Endothelial cell (in vitro differentiated cells): ENCODE measurements around the gene MRPS21. TPM values are rescaled to one million over a fixed set of nuclear protein-coding genes. Genes with fewer than 3 reads are reported as not detected.

ENCODE experiments used
- DNase-seq: peaks from one replicate; pipeline ENCODE4 v3.0.0; 2021; ENCODE audit warnings: low spot score
- H3K27ac Mint-ChIP-seq: one replicate; pipeline ENCODE4 v1.8.0; 2021; ENCODE audit warnings: mixed read lengths, inconsistent platforms; ENCODE audit not compliant: unreplicated experiment
- H3K27me3 Mint-ChIP-seq: one replicate; pipeline ENCODE4 v1.8.0; 2021; ENCODE audit warnings: mild to moderate bottlenecking, moderate library complexity, mixed read lengths, inconsistent platforms; ENCODE audit not compliant: unreplicated experiment
- H3K36me3 Mint-ChIP-seq: one replicate; pipeline ENCODE4 v1.8.0; 2021; ENCODE audit warnings: mild to moderate bottlenecking, low read depth, mixed read lengths, inconsistent platforms; ENCODE audit not compliant: unreplicated experiment
- H3K4me1 Mint-ChIP-seq: one replicate; pipeline ENCODE4 v1.8.0; 2021; ENCODE audit warnings: mild to moderate bottlenecking, mixed read lengths, inconsistent platforms; ENCODE audit not compliant: unreplicated experiment
- H3K4me3 Mint-ChIP-seq: one replicate; pipeline ENCODE4 v1.8.0; 2021; ENCODE audit warnings: mild to moderate bottlenecking, mixed read lengths, inconsistent platforms; ENCODE audit not compliant: unreplicated experiment
- H3K9me3 Mint-ChIP-seq: one replicate; pipeline ENCODE4 v1.8.0; 2021; ENCODE audit warnings: mixed read lengths, inconsistent platforms; ENCODE audit not compliant: unreplicated experiment
- CTCF ChIP-seq: fragments of 200-600 bp; sonication (generic); IDR thresholded peaks from one replicate; pipeline ENCODE4 v1.5.0; 2021; ENCODE audit warnings: antibody characterized with exemption; ENCODE audit not compliant: unreplicated experiment
- total RNA-seq: library from RNA; stranded (reverse); fragmentation: NEBNext Ultra II Directional; extraction: Animal tissue kit (Norgen Biotek cat#: 25700); gene quantifications from one replicate; pipeline ENCODE4 v1.2.1, GENCODE V29; 2021; ENCODE audit not compliant: unreplicated experiment

Gene MRPS21
- total RNA-seq, 1 donor from 2014 or later, result 63.1 TPM

DNA sequence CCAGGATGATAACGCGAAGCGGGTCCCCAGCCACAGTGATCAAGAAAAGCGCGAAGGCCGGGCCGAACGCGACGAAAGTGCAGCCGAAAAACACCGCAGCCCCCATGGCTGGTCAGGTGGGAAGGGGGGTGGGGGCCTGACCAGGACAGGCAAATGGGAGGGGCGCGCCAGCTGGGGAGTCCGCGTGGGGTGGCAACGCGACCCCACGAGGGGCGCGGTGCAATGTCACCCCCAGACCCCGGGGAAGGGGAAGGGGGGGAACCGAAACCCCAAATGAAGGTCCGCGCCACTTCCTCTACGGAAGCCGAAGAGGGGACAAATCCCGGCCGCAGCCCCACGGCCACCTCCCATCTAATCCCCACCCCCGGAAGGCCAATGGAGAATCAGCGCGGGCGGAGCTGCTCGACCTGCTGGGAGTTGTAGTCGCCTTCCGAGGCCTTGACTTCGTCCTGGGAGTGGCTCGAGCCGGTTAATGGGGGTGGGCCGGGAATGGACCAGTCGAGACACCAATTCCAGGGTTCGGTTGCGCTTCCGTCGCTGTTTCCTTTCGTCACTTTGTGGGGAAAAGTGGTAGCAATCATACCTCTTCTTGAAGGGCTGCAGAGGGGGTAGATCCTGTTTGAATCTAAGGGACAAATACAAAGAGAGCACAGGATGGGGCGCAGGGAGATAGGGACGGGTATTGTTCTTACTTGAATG is 24.8 kb upstream of the MRPS21 start, which contains the start of gene APH1A:
Gene APH1A, minus strand, starts transcription at position 312 of the 699 bp plus-strand sequence. Its CDS starts 206 bp downstream, at position 106.
- H3K27ac Mint-ChIP-seq, result peak within 1 kb of the TSS; percentile 99
- H3K4me3 Mint-ChIP-seq, result peak within 1 kb of the TSS; percentile 99
- no peak for TF ChIP-seq CTCF
- no peaks in the 10 kb centered on the region for H3K9me3 Mint-ChIP-seq
- peak; percentile 93 for DNase-seq
- peaks cover 25% of the 10 kb centered on the region for H3K27me3 Mint-ChIP-seq
- peaks cover 79% of the 10 kb centered on the region for H3K4me1 Mint-ChIP-seq
- peaks cover 47% of the 10 kb centered on the region for H3K36me3 Mint-ChIP-seq

DNA sequence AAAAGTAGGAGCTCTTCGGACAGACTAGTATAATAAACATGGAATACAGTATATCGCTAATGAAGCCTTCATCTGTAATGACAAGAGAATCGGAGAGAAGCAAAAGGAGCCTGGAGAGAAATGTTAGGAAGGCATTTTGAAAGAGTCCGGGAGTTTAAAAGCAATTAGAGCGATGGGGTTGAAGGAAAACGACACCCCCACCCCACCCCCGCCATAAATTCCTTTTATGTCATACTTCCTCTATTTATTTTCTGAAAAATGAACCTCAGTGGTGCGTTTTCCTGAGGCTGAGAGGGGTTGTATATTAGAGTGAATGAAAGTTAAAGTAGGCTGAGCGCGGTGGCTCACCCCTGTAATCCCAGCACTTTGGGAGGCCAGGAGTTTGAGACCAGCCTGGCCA is 24.2 kb upstream of the MRPS21 start:
- Mint-ChIP-seq H3K4me3 (peak overlapping the region; percentile 99), H3K36me3 (peaks cover 45% of the 10 kb centered on the region), H3K9me3 (no peaks in the 10 kb centered on the region), H3K27me3 (peaks cover 26% of the 10 kb centered on the region), H3K27ac (peak overlapping the region; percentile 99), H3K4me1 (peaks cover 82% of the 10 kb centered on the region)
- TF ChIP-seq CTCF, result no peak
- DNase-seq, result no peak

DNA sequence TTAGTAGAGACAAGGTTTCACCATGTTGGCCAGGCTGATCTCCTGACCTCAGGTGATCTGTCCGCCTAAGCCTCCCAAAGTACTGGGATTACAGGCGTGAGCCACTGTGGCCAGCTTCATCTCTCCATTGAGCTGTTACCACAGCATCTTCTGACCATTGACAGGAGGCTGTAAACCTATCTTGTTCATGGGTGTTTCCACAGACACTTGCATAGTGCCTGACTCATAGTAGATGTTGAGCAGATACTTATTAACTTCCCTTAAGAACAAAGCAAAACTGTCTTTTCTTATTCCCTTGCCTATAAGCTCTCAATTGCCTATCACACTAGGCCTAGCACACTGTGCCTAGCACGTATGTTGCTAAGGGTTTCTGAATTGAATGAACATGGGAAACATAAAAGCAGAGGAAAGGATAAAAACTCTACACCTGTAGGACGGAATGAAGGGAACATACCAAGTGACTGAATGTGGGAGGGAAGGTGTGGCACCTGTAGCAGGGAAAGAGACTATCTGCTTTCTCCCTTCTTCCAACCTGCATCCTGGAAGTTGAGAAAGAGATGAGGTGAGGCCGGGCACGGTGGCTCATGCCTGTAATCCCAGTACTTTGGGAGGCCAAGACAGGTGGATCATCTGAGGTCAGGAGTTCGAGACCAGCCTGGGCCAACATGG is 22.2 kb upstream of the MRPS21 start:
- DNase-seq, result no peak
- peaks cover 23% of the 10 kb centered on the region for H3K27me3 Mint-ChIP-seq
- no peak for TF ChIP-seq CTCF
- H3K36me3 Mint-ChIP-seq, result peaks cover 39% of the 10 kb centered on the region
- H3K27ac Mint-ChIP-seq, result peak overlapping the region; percentile 98
- peak overlapping the region; percentile 81 for H3K4me3 Mint-ChIP-seq
- H3K9me3 Mint-ChIP-seq, result no peaks in the 10 kb centered on the region
- H3K4me1 Mint-ChIP-seq, result peaks cover 73% of the 10 kb centered on the region

DNA sequence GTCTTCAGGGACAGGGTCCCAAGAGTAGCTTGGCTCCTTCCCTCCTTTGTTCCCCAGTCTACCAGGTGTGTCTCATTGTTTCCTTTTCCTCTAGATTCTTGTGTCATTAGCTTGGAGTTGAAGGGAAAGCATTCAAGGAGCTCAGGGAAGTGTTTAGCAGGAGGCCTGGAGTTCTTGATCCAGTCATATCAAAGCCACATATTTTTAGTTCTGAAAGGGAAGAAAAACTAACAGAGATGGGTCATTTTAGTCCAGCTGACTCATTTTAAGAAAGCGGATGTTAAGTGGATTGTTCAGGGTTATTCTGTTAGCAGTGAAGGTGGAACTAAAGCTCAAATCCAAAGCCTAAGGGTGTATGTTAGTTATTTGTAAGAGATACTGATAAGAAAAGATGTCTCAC is 20.4 kb upstream of the MRPS21 start:
- peaks cover 18% of the 10 kb centered on the region for H3K27me3 Mint-ChIP-seq
- DNase-seq, result no peak
- peak overlapping the region; percentile 98 for H3K27ac Mint-ChIP-seq
- no peaks in the 10 kb centered on the region for H3K9me3 Mint-ChIP-seq
- peaks cover 59% of the 10 kb centered on the region for H3K4me1 Mint-ChIP-seq
- H3K4me3 Mint-ChIP-seq, result peak overlapping the region; percentile 97
- peaks cover 35% of the 10 kb centered on the region for H3K36me3 Mint-ChIP-seq
- no peak for TF ChIP-seq CTCF

- Mint-ChIP-seq H3K9me3 (no peaks in the 10 kb centered on the region), H3K27ac (peak overlapping the region; percentile 92), H3K4me3 (peak overlapping the region; percentile 61), H3K27me3 (peaks cover 14% of the 10 kb centered on the region), H3K4me1 (peaks cover 49% of the 10 kb centered on the region), H3K36me3 (peaks cover 60% of the 10 kb centered on the region)
- no peak for DNase-seq
- no peak for TF ChIP-seq CTCF
Observed at GRCh38 chr1:150280138-150280707, 13.4 kb upstream of the MRPS21 start.
